Stimulated activated CD4-positive, alpha-beta T cell treated with anti-CD3 and anti-CD28 coated beads, TNF-alpha, amount 100 ng/mL, for 24 hours (primary cell): ENCODE data around the gene NUP210.

Source experiments
- DNase-seq, 3 experiments: peaks; one replicate each; pipeline ENCODE4 v3.0.0-alpha.2; 2020; ENCODE audit warnings: low read depth in 3 of 3

NUP210 gene

GRCh38 chr3:13289771-13290285, 130.3 kb downstream of the NUP210 start:
- DNase-seq, result no peak

GRCh38 chr3:13288732-13289718, 131.1 kb downstream of the NUP210 start:
- no peak for DNase-seq

GRCh38 chr3:13287833-13288232, 132.3 kb downstream of the NUP210 start:
- no peak for DNase-seq

DNA sequence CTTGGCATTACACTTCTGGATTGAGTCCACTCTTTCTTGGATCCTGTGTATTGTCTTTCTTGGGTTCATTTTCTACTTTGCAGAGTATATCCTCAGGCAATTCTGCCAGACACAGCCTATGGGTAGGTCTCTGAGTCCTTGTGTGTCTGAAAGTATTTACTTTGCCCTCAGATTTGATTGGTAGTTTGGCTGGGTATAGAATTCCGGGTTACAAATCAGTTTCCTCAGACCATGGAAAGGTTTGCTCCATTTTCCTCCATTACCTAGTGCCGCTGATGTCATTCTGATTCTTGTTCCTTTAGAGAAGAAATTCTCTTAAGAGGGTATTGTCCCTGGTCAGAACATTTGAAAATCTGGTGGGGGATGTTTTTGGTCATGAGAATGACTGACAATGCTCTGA, 133.2 kb downstream of the NUP210 start:
- no peak for DNase-seq

DNA sequence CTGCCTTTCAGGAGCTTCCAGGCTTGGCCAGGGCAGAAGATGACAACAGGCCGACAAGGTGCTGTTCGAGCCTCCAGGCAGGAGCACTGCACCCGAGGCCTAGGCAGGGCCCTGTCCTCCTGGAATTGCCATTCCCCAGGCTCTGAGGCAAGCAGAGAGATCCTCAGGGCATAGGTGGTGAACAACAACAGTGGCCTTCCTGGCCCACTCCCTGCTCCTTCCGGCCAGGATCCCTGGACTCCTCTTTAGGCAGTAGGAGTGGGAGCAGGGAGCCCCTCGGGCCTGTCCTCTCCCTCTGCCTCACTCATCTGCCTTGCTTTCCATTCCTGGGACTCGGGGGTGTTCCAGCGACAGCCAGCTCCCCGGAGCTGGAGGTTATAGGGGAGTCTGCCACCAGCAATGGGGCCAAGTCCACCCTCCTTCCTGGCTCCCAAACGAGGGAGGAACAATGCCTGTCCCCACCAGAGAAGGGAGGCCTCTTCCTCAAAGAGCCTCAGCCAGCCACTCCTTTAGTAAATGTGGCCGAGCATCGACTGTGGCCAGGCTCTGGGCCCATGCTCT, 135.0 kb downstream of the NUP210 start:
- no peak for DNase-seq

DNA sequence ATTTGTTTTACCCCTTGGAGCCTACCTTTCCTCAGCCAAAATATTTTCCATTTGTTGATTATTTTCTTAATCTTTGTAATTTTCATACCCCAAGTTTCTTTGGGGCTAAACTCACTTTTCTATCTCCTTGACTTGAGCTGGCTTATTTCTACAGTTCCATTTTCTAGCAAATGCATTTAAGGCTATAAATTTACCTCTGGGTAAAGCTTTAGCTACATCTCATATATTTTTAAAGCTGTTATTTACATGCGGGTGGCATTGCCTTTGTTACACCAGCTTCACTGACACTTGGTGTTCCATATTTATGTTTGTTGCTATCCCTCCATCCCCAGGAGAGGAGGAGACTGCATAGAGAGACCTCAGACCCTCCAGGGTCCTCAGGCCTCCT, 136.3 kb downstream of the NUP210 start:
- no peak for DNase-seq

GRCh38 chr3:13282986-13283876, 136.9 kb downstream of the NUP210 start:
- peak in 1 of 3 experiments; percentile 26 for DNase-seq

DNA sequence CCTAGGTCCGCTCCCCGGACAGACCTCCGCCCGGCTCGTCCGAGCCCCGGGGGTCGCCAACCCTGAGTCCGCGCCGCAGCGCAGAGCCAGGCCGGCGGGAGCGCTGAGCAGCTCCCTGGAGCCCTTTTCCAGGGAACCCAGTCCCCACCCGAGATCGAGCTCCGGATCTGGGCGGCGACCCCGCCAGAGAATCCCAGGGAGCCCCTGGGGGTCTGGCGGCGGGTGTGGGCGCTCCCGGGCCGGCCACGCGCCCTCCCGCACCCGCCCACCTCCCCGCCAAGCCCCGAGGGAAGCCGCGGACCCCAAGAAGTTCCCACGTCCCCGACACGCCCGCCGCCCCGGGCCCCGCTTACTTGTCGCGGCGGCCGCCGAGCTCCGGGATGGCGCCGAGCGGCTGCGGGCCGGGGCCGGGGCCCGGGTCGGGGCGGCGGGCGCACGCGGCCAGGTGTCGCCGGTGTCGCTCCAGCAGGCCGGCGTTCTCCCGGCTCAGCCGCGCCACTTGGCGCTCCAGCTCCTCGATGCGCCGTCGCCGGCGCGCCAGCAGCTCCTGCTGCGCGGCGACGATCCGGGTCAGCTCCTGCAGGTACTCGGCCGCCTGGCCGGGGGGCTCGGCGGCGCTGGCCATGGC, 137.7 kb downstream of the NUP210 start:
- no peak for DNase-seq

- no peak for DNase-seq
Measured at GRCh38 chr3:13281507-13282357, 138.4 kb downstream of the NUP210 start.

- no peak for DNase-seq
Measured at GRCh38 chr3:13280811-13281506, 139.2 kb downstream of the NUP210 start.

DNA sequence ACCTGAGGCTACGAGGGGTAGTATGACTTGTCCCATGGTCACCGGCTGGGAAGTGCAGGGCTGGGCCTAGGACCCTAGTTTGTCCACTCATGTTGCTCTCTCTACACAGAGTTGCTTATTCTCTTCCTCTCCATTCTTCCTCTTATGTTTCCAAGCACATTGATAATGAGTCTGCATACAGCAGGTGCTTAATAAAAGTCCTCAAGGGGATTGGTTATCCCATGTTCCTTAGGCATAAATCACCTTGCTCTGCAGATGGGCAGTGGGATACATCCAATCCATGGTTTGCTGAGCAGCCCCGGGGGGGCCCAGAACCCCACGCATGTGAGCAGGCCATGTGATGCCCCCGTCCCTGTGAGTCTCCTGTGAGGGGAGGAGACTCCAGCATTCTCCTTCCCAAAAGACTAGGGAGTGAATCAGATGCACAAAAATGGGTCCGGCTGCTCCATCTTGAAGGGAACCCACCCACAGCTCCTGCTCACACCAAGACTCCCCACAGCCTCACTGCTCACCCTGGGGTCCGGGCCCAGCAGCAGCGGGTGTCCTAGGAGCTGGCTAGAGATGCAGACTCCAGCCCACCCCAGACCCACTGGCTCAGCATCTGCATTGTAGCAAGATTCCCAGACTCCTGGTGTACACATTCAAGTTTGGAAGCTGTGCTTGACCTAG, 139.9 kb downstream of the NUP210 start:
- no peak for DNase-seq

DNA sequence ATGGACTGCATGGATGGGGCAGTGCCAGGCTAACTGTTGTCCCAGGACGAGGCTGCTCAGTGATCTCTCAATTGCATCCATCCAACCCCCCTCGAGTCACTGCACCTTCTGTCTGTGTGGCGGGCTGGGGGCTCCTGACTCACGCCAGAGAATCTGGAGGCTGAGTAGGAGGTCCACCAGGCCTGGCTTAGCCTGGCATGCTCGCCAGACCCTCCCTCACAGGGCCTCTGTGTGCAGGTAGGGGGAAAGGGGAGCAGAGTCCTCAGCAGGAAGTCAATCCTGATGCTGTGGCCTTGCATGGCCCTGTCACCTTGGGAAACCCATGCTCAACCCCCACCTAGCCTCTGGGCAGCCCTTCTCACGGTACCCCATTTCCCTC, 140.6 kb downstream of the NUP210 start:
- no peak for DNase-seq

DNA sequence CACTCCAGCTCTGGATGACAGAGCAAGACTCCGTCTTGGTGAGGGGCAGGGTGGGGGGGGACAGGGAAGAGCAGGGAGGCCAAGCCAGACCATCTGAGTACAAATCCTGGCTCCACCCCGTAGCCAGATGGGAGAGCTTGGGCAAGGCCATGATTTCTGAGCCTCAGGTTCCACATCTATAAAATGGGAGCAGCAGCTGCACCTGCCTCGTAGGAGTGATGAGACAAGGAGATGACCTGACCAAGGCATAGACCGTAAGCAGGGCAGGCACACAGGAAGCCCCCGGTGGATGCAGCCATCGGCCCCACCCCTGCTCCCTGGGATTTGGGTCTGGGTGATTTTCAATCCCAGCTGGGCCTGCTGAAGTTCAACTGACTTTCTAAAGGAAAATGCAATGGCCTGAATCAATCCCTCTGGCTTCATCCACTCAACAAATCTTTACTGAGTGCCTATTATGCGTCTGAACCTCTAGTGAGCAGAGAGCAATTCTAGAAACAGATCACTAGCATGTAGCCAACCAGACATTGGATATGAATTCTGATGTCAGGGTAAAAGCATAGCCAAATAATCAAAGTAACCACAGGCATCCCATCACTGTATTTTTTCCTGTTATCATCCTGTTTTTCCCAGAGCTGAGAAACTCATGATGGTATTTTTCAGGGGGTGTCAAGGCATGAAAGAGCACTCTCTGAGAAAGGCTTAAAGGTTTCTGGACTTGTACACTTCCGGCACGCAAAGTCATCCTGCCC, 141.2 kb downstream of the NUP210 start:
- DNase-seq, result no peak

DNA sequence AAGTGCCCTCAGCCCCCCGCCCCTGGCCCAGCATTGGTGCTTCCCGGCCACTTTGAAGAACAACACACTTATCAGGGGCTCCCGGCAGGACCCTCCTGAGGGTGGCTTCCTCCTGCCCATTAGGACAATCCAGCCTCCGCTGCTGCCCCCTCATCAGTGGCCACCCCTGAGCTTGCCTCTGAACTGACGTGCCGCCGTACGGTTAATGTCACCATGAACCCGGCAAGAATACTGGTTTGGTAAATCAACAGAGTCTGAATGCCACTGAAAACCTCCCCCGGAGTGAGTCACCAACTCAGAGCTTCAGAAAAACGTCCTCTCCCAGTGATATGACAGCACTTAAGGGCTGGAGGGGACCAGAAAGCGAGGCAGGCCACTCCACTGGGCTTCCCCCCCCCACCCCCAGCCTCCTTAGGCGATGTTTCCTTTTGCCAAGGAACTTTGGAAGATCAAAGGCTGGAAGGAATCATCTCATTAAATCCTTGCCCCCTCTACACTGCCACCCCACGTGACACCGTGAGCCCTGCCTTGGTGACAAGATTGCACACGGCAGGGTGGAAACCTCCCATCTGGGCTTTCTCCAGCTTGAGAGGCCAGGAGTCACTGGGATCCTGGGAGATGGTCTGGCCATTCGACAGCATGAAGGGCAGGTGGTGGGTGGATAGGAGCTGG, 142.1 kb downstream of the NUP210 start:
- DNase-seq, result no peak

GRCh38 chr3:13277196-13277813, 142.8 kb downstream of the NUP210 start:
- no peak for DNase-seq

- no peak for DNase-seq
Measured at GRCh38 chr3:13276438-13277195, 143.5 kb downstream of the NUP210 start.
